Neural progenitor cell (in vitro differentiated cells): ENCODE measurements around the gene TNRC6C. TPM values are rescaled to one million over a fixed set of nuclear protein-coding genes. Genes with fewer than 3 reads are reported as not detected.

ENCODE experiments used
- DNase-seq: peaks from one replicate; pipeline ENCODE4 v3.0.0-alpha.2; 2016; ENCODE audit warnings: low spot score
- H2AFZ ChIP-seq: fragments of 200-600 bp; sonication (generic); replicated peaks from 2 replicates; pipeline ENCODE4 v1.6.1; 2016; ENCODE audit warnings: antibody characterized with exemption
- H3F3A ChIP-seq: fragments of 200-600 bp; sonication (generic); 2 replicates; pipeline ENCODE4 v1.6.1; 2016; ENCODE audit warnings: antibody characterized with exemption, low read depth
- H3K27ac ChIP-seq: fragments of 200-600 bp; sonication (generic); 2 replicates; pipeline ENCODE4 v1.5.1; 2016; ENCODE audit warnings: mild to moderate bottlenecking
- H3K27me3 ChIP-seq: fragments of 200-600 bp; sonication (generic); 2 replicates; pipeline ENCODE4 v1.6.1; 2016; ENCODE audit warnings: mild to moderate bottlenecking, moderate library complexity
- H3K36me3 ChIP-seq: fragments of 200-600 bp; sonication (generic); 2 replicates; pipeline ENCODE4 v1.5.1; 2016
- H3K4me1 ChIP-seq: fragments of 200-600 bp; sonication (generic); 2 replicates; pipeline ENCODE4 v1.6.1; 2016; ENCODE audit warnings: mixed run types
- H3K4me2 ChIP-seq: fragments of 200-600 bp; sonication (generic); 2 replicates; pipeline ENCODE4 v1.6.1; 2016
- H3K4me3 ChIP-seq: fragments of 200-600 bp; sonication (generic); 2 replicates; pipeline ENCODE4 v1.5.1; 2016
- H3K79me2 ChIP-seq: fragments of 200-600 bp; sonication (generic); 2 replicates; pipeline ENCODE4 v1.6.1; 2016; ENCODE audit warnings: low read depth
- H3K9ac ChIP-seq: fragments of 200-600 bp; sonication (generic); 2 replicates; pipeline ENCODE4 v1.6.1; 2016
- H3K9me3 ChIP-seq: fragments of 200-600 bp; sonication (generic); 2 replicates; pipeline ENCODE4 v1.5.1; 2016; ENCODE audit warnings: low read depth
- H4K20me1 ChIP-seq: fragments of 200-600 bp; sonication (generic); 2 replicates; pipeline ENCODE4 v1.6.1; 2016; ENCODE audit warnings: low read depth
- H3K27ac Mint-ChIP-seq: 3 replicates; pipeline ENCODE4 v1.8.0; 2021; ENCODE audit warnings: mixed read lengths
- H3K27me3 Mint-ChIP-seq: 2 replicates; pipeline ENCODE4 v1.8.0; 2022; ENCODE audit warnings: low read depth, mild to moderate bottlenecking, inconsistent platforms, moderate library complexity, mixed read lengths; ENCODE audit not compliant: insufficient read depth
- H3K36me3 Mint-ChIP-seq: 3 replicates; pipeline ENCODE4 v1.8.0; 2021; ENCODE audit warnings: mixed read lengths
- H3K4me1 Mint-ChIP-seq: 3 replicates; pipeline ENCODE4 v1.8.0; 2021; ENCODE audit warnings: mixed read lengths
- H3K4me3 Mint-ChIP-seq: 3 replicates; pipeline ENCODE4 v1.8.0; 2021; ENCODE audit warnings: mild to moderate bottlenecking, moderate library complexity, mixed read lengths
- H3K9me3 Mint-ChIP-seq: 3 replicates; pipeline ENCODE4 v1.8.0; 2020; ENCODE audit warnings: mixed read lengths
- CTCF ChIP-seq: fragments of 200-600 bp; sonication (generic); IDR thresholded peaks from 2 replicates; pipeline ENCODE4 v1.5.1; 2017; ENCODE audit warnings: antibody characterized with exemption, mild to moderate bottlenecking
- EZH2 ChIP-seq: fragments of 200-600 bp; sonication (generic); IDR thresholded peaks from 2 replicates; pipeline ENCODE4 v1.6.1; 2017; ENCODE audit warnings: antibody characterized with exemption, mild to moderate bottlenecking, moderate library complexity
- EZH2phosphoT487 ChIP-seq: fragments of 200-600 bp; sonication (generic); IDR thresholded peaks from 2 replicates; pipeline ENCODE4 v1.6.1; 2017; ENCODE audit warnings: antibody characterized with exemption
- total RNA-seq: library from RNA; depleted of rRNA; stranded (reverse); fragments of >200 nt; gene quantifications from 2 replicates; pipeline ENCODE4 v1.2.3, GENCODE V29; 2015; ENCODE audit warnings: low replicate concordance

TNRC6C gene
- total RNA-seq, 1 donor from 2014 or later, result 14.9 TPM

GRCh38 chr17:78109489-78109761 lies 150.9 kb downstream of the TNRC6C start:
- H3K4me2 ChIP-seq, result no peak overlapping the region
- no peak overlapping the region for H3K4me3 Mint-ChIP-seq
- H3K9me3 ChIP-seq, result no peaks in the 10 kb centered on the region
- no peak for TF ChIP-seq CTCF
- TF ChIP-seq EZH2, result no peak
- TF ChIP-seq EZH2phosphoT487, result no peak
- peaks cover 9% of the 10 kb centered on the region for H3K36me3 Mint-ChIP-seq
- H3K36me3 ChIP-seq, result no peaks in the 10 kb centered on the region
- no peaks in the 10 kb centered on the region for H3K4me1 ChIP-seq
- peaks cover 9% of the 10 kb centered on the region for H3K4me1 Mint-ChIP-seq
- H3K27me3 ChIP-seq, result no peaks in the 10 kb centered on the region
- no peak for DNase-seq
- no peak overlapping the region for H3K27ac ChIP-seq
- no peaks in the 10 kb centered on the region for H3K9me3 Mint-ChIP-seq
- H3K27me3 Mint-ChIP-seq, result peaks cover 6% of the 10 kb centered on the region
- no peak overlapping the region for H2AFZ ChIP-seq
- no peaks in the 10 kb centered on the region for H3K79me2 ChIP-seq
- no peaks in the 10 kb centered on the region for H4K20me1 ChIP-seq
- no peak overlapping the region for H3K4me3 ChIP-seq
- H3K27ac Mint-ChIP-seq, result no peak overlapping the region
- H3F3A ChIP-seq, result no peaks in the 10 kb centered on the region
- no peak overlapping the region for H3K9ac ChIP-seq

GRCh38 chr17:78110363-78111015 lies 152.0 kb downstream of the TNRC6C start:
- H3K9ac ChIP-seq, result no peak overlapping the region
- Mint-ChIP-seq H3K36me3 (peaks cover 5% of the 10 kb centered on the region), H3K4me1 (peaks cover 9% of the 10 kb centered on the region), H3K27me3 (peaks cover 6% of the 10 kb centered on the region), H3K4me3 (no peak overlapping the region), H3K9me3 (no peaks in the 10 kb centered on the region), H3K27ac (peak overlapping the region; percentile 50)
- H2AFZ ChIP-seq, result no peak overlapping the region
- no peak overlapping the region for H3K4me3 ChIP-seq
- no peaks in the 10 kb centered on the region for H3K9me3 ChIP-seq
- H3K27me3 ChIP-seq, result no peaks in the 10 kb centered on the region
- no peaks in the 10 kb centered on the region for H4K20me1 ChIP-seq
- TF ChIP-seq EZH2, result no peak
- TF ChIP-seq CTCF, result no peak
- TF ChIP-seq EZH2phosphoT487, result no peak
- no peaks in the 10 kb centered on the region for H3K79me2 ChIP-seq
- H3K36me3 ChIP-seq, result no peaks in the 10 kb centered on the region
- DNase-seq, result no peak
- no peaks in the 10 kb centered on the region for H3K4me1 ChIP-seq
- no peak overlapping the region for H3K4me2 ChIP-seq
- no peaks in the 10 kb centered on the region for H3F3A ChIP-seq
- H3K27ac ChIP-seq, result no peak overlapping the region

- Mint-ChIP-seq H3K4me3 (no peak overlapping the region), H3K27me3 (peaks cover 6% of the 10 kb centered on the region), H3K27ac (no peak overlapping the region), H3K36me3 (peaks cover 5% of the 10 kb centered on the region), H3K9me3 (no peaks in the 10 kb centered on the region), H3K4me1 (peaks cover 9% of the 10 kb centered on the region)
- no peaks in the 10 kb centered on the region for H3K36me3 ChIP-seq
- TF ChIP-seq CTCF, result no peak
- TF ChIP-seq EZH2, result no peak
- H2AFZ ChIP-seq, result no peak overlapping the region
- no peak for DNase-seq
- H4K20me1 ChIP-seq, result no peaks in the 10 kb centered on the region
- no peak overlapping the region for H3K27ac ChIP-seq
- no peak overlapping the region for H3K4me3 ChIP-seq
- H3K9me3 ChIP-seq, result no peaks in the 10 kb centered on the region
- no peaks in the 10 kb centered on the region for H3K4me1 ChIP-seq
- H3K79me2 ChIP-seq, result no peaks in the 10 kb centered on the region
- H3K27me3 ChIP-seq, result no peaks in the 10 kb centered on the region
- H3K4me2 ChIP-seq, result no peak overlapping the region
- H3F3A ChIP-seq, result no peaks in the 10 kb centered on the region
- no peak overlapping the region for H3K9ac ChIP-seq
Observed at GRCh38 chr17:78111016-78111726, 152.7 kb downstream of the TNRC6C start.
